Right lobe of liver (tissue), 6 donors: Measurements from ENCODE around the gene RSPH6A. TPM values are rescaled to one million over a fixed set of nuclear protein-coding genes. Genes with fewer than 3 reads are reported as not detected.

Experiments
- ATAC-seq, 4 donors: fragments of 200-7000 bp; cut with Tn5 transposase; one replicate each; pipeline ENCODE4 v1.9.1; 2020; ENCODE audit warnings: mild to moderate bottlenecking in 4 of 4, moderate library complexity in 4 of 4
- DNase-seq, 3 donors: peaks; one replicate each; pipeline ENCODE4 v3.0.0-alpha.2; 2020
- H3K27ac ChIP-seq, 3 donors: fragments of 200-600 bp; one replicate each; pipeline ENCODE4 v1.8.0; 2022
- H3K27me3 ChIP-seq, 2 donors: fragments of 200-600 bp; one replicate each; pipeline ENCODE4 v1.8.0; 2022
- H3K36me3 ChIP-seq, 4 donors: fragments of 200-600 bp; sonication (generic) in 1 of 4; one replicate each; pipeline versions ENCODE4 v1.5.1 to v1.8.0; 2017 to 2022; ENCODE audit warnings: control low read depth in 1 of 4
- H3K4me1 ChIP-seq, 4 donors: fragments of 200-600 bp; sonication (generic) in 1 of 4; one replicate each; pipeline versions ENCODE4 v1.5.1 to v1.8.0; 2017 to 2022; ENCODE audit warnings: control low read depth in 1 of 4
- H3K4me3 ChIP-seq, 3 donors: fragments of 200-600 bp; one replicate each; pipeline ENCODE4 v1.8.0; 2022
- H3K9me3 ChIP-seq, 4 donors: fragments of 200-600 bp; sonication (generic) in 1 of 4; one replicate each; pipeline versions ENCODE4 v1.5.1 to v1.8.0; 2017 to 2022; ENCODE audit warnings: control low read depth in 1 of 4
- CTCF ChIP-seq, 4 donors: fragments of 200-600 bp in 3 of 4; fragments of 450-650 bp in 1 of 4; IDR thresholded peaks; one replicate each; pipeline versions ENCODE4 v1.5.1 to v1.8.0; 2016 to 2022; ENCODE audit warnings: antibody characterized with exemption in 4 of 4, mild to moderate bottlenecking in 2 of 4
- POLR2A ChIP-seq: fragments of 450-650 bp; IDR thresholded peaks from one replicate; pipeline ENCODE4 v1.6.1; 2017; ENCODE audit warnings: antibody characterized with exemption, mild to moderate bottlenecking
- WGBS: methylation state at CpG from one replicate; pipeline ENCODE4 v1.1.6; 2018; ENCODE audit warnings: low coverage, low lambda C conversion rate; ENCODE audit not compliant: insufficient coverage; ENCODE audit errors: missing lambda C conversion rate; 5-methylcytosine and 5-hydroxymethylcytosine counted together
- intact Hi-C, 2 donors: fragments of 100-400 bp; cut with DNase I; formaldehyde crosslinking; loops; one replicate each; pipeline versions ENCODE4 v1.11.2 to v1.14.1; 2022
- total RNA-seq, 6 experiments: library from RNA; depleted of rRNA in 2 of 6; stranded (reverse); fragments of >200 nt in 2 of 6; fragmentation: NEBNext Ultra II Directional in 3 of 6; extraction: Animal tissue kit (Norgen Biotek cat#: 25700) in 3 of 6; gene quantifications; one replicate each; pipeline versions ENCODE4 v1.1.0 to v1.2.4, GENCODE V29; 2016 to 2023
- donor health status: DM: no; HTN: yes; CAD: no.
- donor health status: DM: no; HTN: no; CAD: no.
- donor health status: DM: no; HTN: no; CAD: no.
- donor health status: DM: no; HTN: yes; CAD: no.
- donor health status: DM: no; HTN: yes; CAD: no.

RSPH6A gene
- total RNA-seq, 6 experiments from 2014 or later: not detected

- DNase-seq: no peak
- intact Hi-C loops: no loop called here
- Histone ChIP-seq H3K4me1 (no peaks in the 10 kb centered on the region), H3K9me3 (no peaks in the 10 kb centered on the region), H3K36me3 (no peaks in the 10 kb centered on the region), H3K4me3 (no peak overlapping the region), H3K27ac (no peak overlapping the region), H3K27me3 (no peaks in the 10 kb centered on the region)
- TF ChIP-seq POLR2A (no peak), CTCF (IDR thresholded peaks at IDR 0.05) (no peak)
- no peak for ATAC-seq
These were observed 9.4 kb downstream of the RSPH6A start for GRCh38 chr19:45805719-45806118.

DNA sequence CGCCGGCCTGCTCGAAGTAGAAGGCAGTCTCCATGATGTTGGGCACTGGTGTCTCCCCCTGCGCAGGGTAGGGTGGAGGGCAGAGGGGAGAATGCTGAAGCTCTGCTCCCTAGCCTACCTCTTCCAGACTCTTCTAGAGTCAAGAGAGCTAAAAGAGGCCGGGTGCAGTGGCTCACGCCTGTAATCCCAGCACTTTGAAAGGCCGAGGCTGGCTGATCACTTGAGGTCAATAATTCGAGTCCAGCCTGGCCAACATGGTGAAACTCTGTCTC is 10.2 kb downstream of the RSPH6A start:
- Histone ChIP-seq H3K4me1 (no peaks in the 10 kb centered on the region), H3K27me3 (no peaks in the 10 kb centered on the region), H3K27ac (no peak overlapping the region), H3K9me3 (no peaks in the 10 kb centered on the region), H3K4me3 (no peak overlapping the region), H3K36me3 (no peaks in the 10 kb centered on the region)
- intact Hi-C loops: no loop called here
- no peak for DNase-seq
- no peak for TF ChIP-seq CTCF (IDR thresholded peaks at IDR 0.05)
- no peak for TF ChIP-seq POLR2A
- no peak for ATAC-seq
- WGBS: 97% methylated on average over 5 of the region's 8 CpGs

DNA sequence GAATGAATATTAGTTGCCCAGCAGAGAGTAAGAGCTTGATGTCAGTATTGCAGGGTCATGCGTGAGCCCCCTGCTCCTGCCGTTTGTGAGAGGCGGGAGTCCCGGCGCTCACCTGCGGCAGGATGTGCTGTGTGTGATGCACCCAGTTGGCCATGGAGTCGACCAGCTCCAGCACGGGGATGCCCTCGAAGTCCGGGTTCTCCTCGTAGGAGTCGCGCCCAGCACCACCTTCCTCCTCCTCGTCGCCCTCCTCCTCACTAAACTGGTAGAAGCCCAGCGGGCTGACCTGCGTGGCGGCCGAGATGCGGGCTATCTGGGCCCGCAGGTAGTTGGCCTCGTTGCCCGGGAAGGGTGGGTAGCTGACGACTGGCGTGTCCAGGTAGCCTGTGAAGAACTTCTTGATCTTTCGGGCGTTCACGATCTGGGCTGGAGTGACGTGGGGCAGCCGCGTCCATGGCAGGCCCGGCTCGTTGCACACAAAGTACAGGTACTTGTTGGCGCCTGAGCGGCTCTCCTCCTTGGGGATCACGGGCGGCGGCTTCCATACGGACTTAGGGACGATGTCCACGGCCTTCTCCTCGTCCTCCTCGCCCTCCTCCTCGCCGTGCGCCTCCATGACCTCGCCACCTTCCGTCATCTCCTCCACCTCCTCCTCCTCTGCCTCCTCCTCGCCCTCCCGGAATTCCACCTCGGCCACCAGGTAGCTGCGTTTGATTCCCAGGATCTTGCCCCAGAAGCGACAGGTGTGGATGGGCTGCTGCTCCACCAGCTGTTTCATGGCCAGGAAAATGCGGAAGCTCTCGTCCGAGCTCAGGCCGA is 10.8 kb downstream of the RSPH6A start:
- TF ChIP-seq CTCF (IDR thresholded peaks at IDR 0.05) (no peak), POLR2A (no peak)
- no peak overlapping the region for H3K27ac ChIP-seq
- H3K36me3 ChIP-seq: no peaks in the 10 kb centered on the region
- peaks cover 0 to under 1% (median 0%) of the 10 kb centered on the region in 4 donors for H3K4me1 ChIP-seq
- WGBS: 97% methylated on average over 5 of the region's 57 CpGs
- no peak overlapping the region for H3K4me3 ChIP-seq
- no peaks in the 10 kb centered on the region for H3K27me3 ChIP-seq
- H3K9me3 ChIP-seq: no peaks in the 10 kb centered on the region
- intact Hi-C loops: no loop called here
- DNase-seq (no peak), ATAC-seq (peak in 1 of 4 donors; percentile 11)

DNA sequence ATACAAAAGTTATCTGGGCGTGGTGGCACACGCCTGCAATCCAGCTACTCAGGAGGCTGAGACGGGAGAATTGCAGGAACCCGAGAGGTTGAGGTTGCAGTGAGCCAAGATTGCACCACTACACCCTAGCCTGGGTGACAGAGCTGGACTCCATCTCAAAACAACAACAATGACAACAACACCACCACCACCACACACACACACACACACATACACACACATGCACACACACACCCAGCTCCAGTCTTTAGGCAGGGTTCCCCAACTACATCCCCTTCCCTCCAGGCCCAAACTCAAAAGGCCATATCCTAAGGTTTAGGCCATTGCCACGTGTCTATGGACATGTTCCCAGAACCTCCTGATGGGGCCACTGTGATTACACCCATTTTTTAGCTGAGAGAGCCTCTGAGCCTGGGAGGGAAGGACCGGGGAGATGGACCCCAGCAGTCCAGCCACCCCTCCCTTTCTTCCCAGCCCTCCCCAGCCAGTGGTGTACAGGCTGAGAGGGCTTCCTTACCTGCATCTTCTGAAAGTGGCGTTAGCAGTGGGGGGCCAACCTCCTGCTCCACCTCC is 13.4 kb downstream of the RSPH6A start:
- ATAC-seq (no peak), DNase-seq (no peak)
- Histone ChIP-seq H3K4me3 (no peak overlapping the region), H3K27me3 (no peaks in the 10 kb centered on the region), H3K9me3 (no peaks in the 10 kb centered on the region), H3K27ac (no peak overlapping the region), H3K4me1 (peaks cover 0 to 8% (median 0%) of the 10 kb centered on the region in 4 donors), H3K36me3 (no peaks in the 10 kb centered on the region)
- intact Hi-C loops: no loop called here
- 79% methylated on average over 3 of the region's 7 CpGs for WGBS
- TF ChIP-seq POLR2A: no peak
- TF ChIP-seq CTCF (IDR thresholded peaks at IDR 0.05): no peak
